T-cell (primary cell): Measurements from ENCODE around the gene MYO1H. TPM values are rescaled to one million over a fixed set of nuclear protein-coding genes. Genes with fewer than 3 reads are reported as not detected.

Source experiments
- ATAC-seq, 4 experiments: fragments of 200-7000 bp in 3 of 4; fragments of 150-1000 bp in 1 of 4; cut with Tn5 transposase; replicated peaks in 1 of 4; 1 replicate in 3 of 4; 2 replicates in 1 of 4; pipeline ENCODE4 v1.10.0; 2021; ENCODE audit warnings: moderate library complexity in 3 of 4, mild to moderate bottlenecking in 2 of 4, moderate number of reproducible peaks in 1 of 4
- CTCF ChIA-PET, 2 donors: fragments of 300-600 bp; sonication (Branson Sonifier 250); formaldehyde crosslinking; loops; one replicate each; lab custom pipeline; 2022; ENCODE audit warnings: antibody characterized with exemption in 2 of 2; lab: Charles Lee
- POLR2A ChIA-PET, 2 donors: fragments of 300-600 bp; sonication (Branson Sonifier 250); formaldehyde crosslinking; loops; one replicate each; lab custom pipeline; 2022; ENCODE audit warnings: antibody characterized with exemption in 2 of 2; lab: Charles Lee
- DNase-seq, 35 experiments: peaks; one replicate each; pipeline versions ENCODE4 v3.0.0 to v3.0.0-alpha.2; 2013 to 2023
- H3K27ac ChIP-seq: one replicate; pipeline ENCODE4 v1.5.1; 2013; ENCODE audit warnings: low read length
- H3K27me3 ChIP-seq, 2 experiments: replicated peaks in 1 of 2; 1 replicate in 1 of 2; 2 replicates in 1 of 2; pipeline versions ENCODE4 v1.6.1 to v1.7.0; 2013; ENCODE audit warnings: low read length in 1 of 2, mixed read lengths in 1 of 2; ENCODE audit not compliant: control insufficient read depth in 2 of 2, insufficient read depth in 2 of 2; ENCODE audit errors: extremely low read depth in 1 of 2
- H3K36me3 ChIP-seq, 2 donors: 1 replicate in 1 of 2; 2 replicates in 1 of 2; pipeline versions ENCODE4 v1.6.1 to v1.7.0; 2013; ENCODE audit warnings: low read length in 1 of 2; ENCODE audit not compliant: control insufficient read depth in 2 of 2, insufficient read depth in 1 of 2; ENCODE audit errors: extremely low read depth in 1 of 2
- H3K4me1 ChIP-seq, 2 experiments: 1 replicate in 1 of 2; 2 replicates in 1 of 2; pipeline versions ENCODE4 v1.6.1 to v1.7.0; 2013; ENCODE audit warnings: low read length in 2 of 2, mixed read lengths in 1 of 2; ENCODE audit not compliant: insufficient read depth in 2 of 2, control insufficient read depth in 1 of 2; ENCODE audit errors: extremely low read depth in 1 of 2
- H3K4me3 ChIP-seq, 2 donors: 1 replicate in 1 of 2; 2 replicates in 1 of 2; pipeline versions ENCODE4 v1.5.1 to v1.7.0; 2013; ENCODE audit warnings: mild to moderate bottlenecking in 2 of 2, low read length in 1 of 2, moderate library complexity in 1 of 2; ENCODE audit not compliant: control insufficient read depth in 1 of 2; ENCODE audit errors: extremely low read depth in 1 of 2
- H3K9me3 ChIP-seq: 2 replicates; pipeline ENCODE4 v1.7.0; 2013
- H3K27ac Mint-ChIP-seq, 2 donors: one replicate each; pipeline ENCODE4 v1.8.0; 2020 to 2021; ENCODE audit warnings: mild to moderate bottlenecking in 2 of 2, mixed read lengths in 2 of 2
- H3K27me3 Mint-ChIP-seq, 2 donors: one replicate each; pipeline ENCODE4 v1.8.0; 2021 to 2022; ENCODE audit warnings: mixed read lengths in 2 of 2
- H3K36me3 Mint-ChIP-seq: one replicate; pipeline ENCODE4 v1.8.0; 2021; ENCODE audit warnings: mixed read lengths
- H3K4me1 Mint-ChIP-seq, 3 donors: one replicate each; pipeline ENCODE4 v1.8.0; 2020 to 2022; ENCODE audit warnings: mixed read lengths in 3 of 3, mild to moderate bottlenecking in 1 of 3
- H3K4me3 Mint-ChIP-seq, 3 donors: one replicate each; pipeline ENCODE4 v1.8.0; 2020 to 2022; ENCODE audit warnings: mild to moderate bottlenecking in 3 of 3, mixed read lengths in 3 of 3, moderate library complexity in 3 of 3
- H3K9me3 Mint-ChIP-seq, 3 donors: one replicate each; pipeline ENCODE4 v1.8.0; 2020 to 2022; ENCODE audit warnings: mixed read lengths in 3 of 3
- whole genome bisulfite sequencing: methylation state at CpG from one replicate; pipeline ENCODE4 v1.1.5; 2013; ENCODE audit warnings: missing lambda C conversion rate; ENCODE audit not compliant: insufficient coverage; 5-methylcytosine and 5-hydroxymethylcytosine counted together
- total RNA-seq, 35 experiments: library from RNA in 6 of 35; stranded (reverse) in 6 of 35; fragments of 120-200 nt in 1 of 35; gene quantifications; one replicate each; pipeline versions ENCODE4 v1.2.1 to v1.2.4 and lab custom pipeline; 2013 to 2026

Gene MYO1H
- total RNA-seq, 5 donors from 2014 or later (not counting 1 experiment from before 2014, with no cell fraction given), result not detected

GRCh38 chr12:109358154-109358869 lies 10.6 kb downstream of the MYO1H start:
- ATAC-seq (no peak), DNase-seq (no peak)
- WGBS, result 17% methylated on average over 1 of the region's 10 CpGs
- Histone ChIP-seq H3K36me3 (no peaks in the 10 kb centered on the region), H3K27ac (no peak overlapping the region), H3K4me1 (no peaks in the 10 kb centered on the region), H3K27me3 (peaks cover 0 to 2% of the 10 kb centered on the region in 2 experiments), H3K4me3 (peak overlapping the region in 1 of 2 donors; percentile 6), H3K9me3 (no peaks in the 10 kb centered on the region)
- Mint-ChIP-seq H3K27ac (no peak overlapping the region), H3K27me3 (peaks cover 8 to 9% of the 10 kb centered on the region in 2 donors), H3K4me3 (peak overlapping the region; percentile 35 to 47 (median 41)), H3K36me3 (no peaks in the 10 kb centered on the region), H3K4me1 (peaks cover 4 to 11% (median 4%) of the 10 kb centered on the region in 3 donors), H3K9me3 (no peaks in the 10 kb centered on the region)
- POLR2A ChIA-PET, result no interaction called here
- CTCF ChIA-PET, result no interaction called here

GRCh38 chr12:109359131-109359690 lies 11.5 kb downstream of the MYO1H start:
- no peaks in the 10 kb centered on the region for H3K4me1 ChIP-seq
- Mint-ChIP-seq H3K9me3 (no peaks in the 10 kb centered on the region), H3K27me3 (peaks cover 6 to 9% of the 10 kb centered on the region in 2 donors), H3K4me1 (peaks cover 4 to 11% (median 4%) of the 10 kb centered on the region in 3 donors), H3K4me3 (no peak overlapping the region), H3K27ac (no peak overlapping the region), H3K36me3 (no peaks in the 10 kb centered on the region)
- H3K4me3 ChIP-seq, result no peak overlapping the region
- CTCF ChIA-PET, result no interaction called here
- POLR2A ChIA-PET, result no interaction called here
- DNase-seq (no peak), ATAC-seq (no peak)
- 94% methylated on average over 13 of the region's 20 CpGs for WGBS
- no peaks in the 10 kb centered on the region for H3K9me3 ChIP-seq
- H3K27me3 ChIP-seq, result peaks cover 0 to 3% of the 10 kb centered on the region in 2 experiments
- H3K36me3 ChIP-seq, result no peaks in the 10 kb centered on the region
- no peak overlapping the region for H3K27ac ChIP-seq

GRCh38 chr12:109369831-109370230 lies 22.1 kb downstream of the MYO1H start:
- no peak overlapping the region for H3K4me3 ChIP-seq
- no peaks in the 10 kb centered on the region for H3K9me3 Mint-ChIP-seq
- ChIA-PET CTCF (no interaction called here), POLR2A (no interaction called here)
- no peaks in the 10 kb centered on the region for H3K9me3 ChIP-seq
- no peak overlapping the region for H3K4me3 Mint-ChIP-seq
- H3K27me3 ChIP-seq, result peaks cover 0 to 6% of the 10 kb centered on the region in 2 experiments
- no peaks in the 10 kb centered on the region for H3K4me1 Mint-ChIP-seq
- no peak for ATAC-seq
- no peak for DNase-seq
- no peaks in the 10 kb centered on the region for H3K36me3 ChIP-seq
- no CpG with 5 or more reads among the region's 5 CpGs for WGBS
- H3K36me3 Mint-ChIP-seq, result no peaks in the 10 kb centered on the region
- H3K27me3 Mint-ChIP-seq, result peaks cover 14 to 31% of the 10 kb centered on the region in 2 donors
- H3K4me1 ChIP-seq, result no peaks in the 10 kb centered on the region
- no peak overlapping the region for H3K27ac ChIP-seq
- H3K27ac Mint-ChIP-seq, result no peak overlapping the region

GRCh38 chr12:109377139-109377685 lies 29.5 kb downstream of the MYO1H start:
- Mint-ChIP-seq H3K4me3 (no peak overlapping the region), H3K36me3 (no peaks in the 10 kb centered on the region), H3K9me3 (no peaks in the 10 kb centered on the region), H3K27me3 (peaks cover 23 to 42% of the 10 kb centered on the region in 2 donors), H3K27ac (no peak overlapping the region), H3K4me1 (no peaks in the 10 kb centered on the region)
- CTCF ChIA-PET, result no interaction called here
- H3K27me3 ChIP-seq, result peaks cover 0 to 15% of the 10 kb centered on the region in 2 experiments
- no peaks in the 10 kb centered on the region for H3K36me3 ChIP-seq
- no peak overlapping the region for H3K27ac ChIP-seq
- no peaks in the 10 kb centered on the region for H3K9me3 ChIP-seq
- ATAC-seq (no peak), DNase-seq (no peak)
- no peaks in the 10 kb centered on the region for H3K4me1 ChIP-seq
- 17% methylated on average over 1 of the region's 2 CpGs for WGBS
- H3K4me3 ChIP-seq, result no peak overlapping the region
- POLR2A ChIA-PET, result interaction anchor here in 1 of 2 donors (0.7 kb wide), 1 partner anchor 13 kb away, joined by 3 read pairs; no protein-coding TSS in a partner anchor

DNA sequence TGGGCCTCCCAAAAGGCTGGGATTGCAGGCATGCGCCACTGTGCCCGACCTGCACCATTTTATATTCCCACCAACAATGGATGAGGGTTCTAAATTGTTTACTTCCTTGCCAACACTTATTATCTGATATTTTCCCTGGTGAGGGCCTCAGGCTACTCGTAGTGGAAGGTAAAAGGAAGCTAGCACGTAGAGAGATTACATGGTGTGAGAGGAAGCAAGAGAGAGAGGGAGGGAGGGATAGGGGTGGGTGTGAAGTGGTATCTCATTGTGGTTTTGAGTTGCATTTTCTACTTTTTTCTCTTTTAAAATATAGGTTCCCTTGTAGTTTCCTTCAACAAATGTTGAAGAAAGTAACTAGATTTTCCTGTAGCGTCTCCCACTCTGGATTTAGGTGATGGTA lies 30.9 kb downstream of the MYO1H start:
- Mint-ChIP-seq H3K36me3 (no peaks in the 10 kb centered on the region), H3K4me1 (no peaks in the 10 kb centered on the region), H3K9me3 (no peaks in the 10 kb centered on the region), H3K4me3 (no peak overlapping the region), H3K27me3 (peaks cover 30 to 41% of the 10 kb centered on the region in 2 donors), H3K27ac (no peak overlapping the region)
- no peaks in the 10 kb centered on the region for H3K9me3 ChIP-seq
- H3K27me3 ChIP-seq, result peaks cover 0 to 15% of the 10 kb centered on the region in 2 experiments
- ChIA-PET CTCF (interaction anchor here in 1 of 2 donors (1.3 kb wide), 1 partner anchor 7 kb away, joined by 3 read pairs; no protein-coding TSS in a partner anchor), POLR2A (no interaction called here)
- H3K36me3 ChIP-seq, result no peaks in the 10 kb centered on the region
- ATAC-seq (no peak), DNase-seq (no peak)
- WGBS, result no CpG with 5 or more reads among the region's 5 CpGs
- no peak overlapping the region for H3K27ac ChIP-seq
- H3K4me3 ChIP-seq, result no peak overlapping the region
- no peaks in the 10 kb centered on the region for H3K4me1 ChIP-seq

DNA sequence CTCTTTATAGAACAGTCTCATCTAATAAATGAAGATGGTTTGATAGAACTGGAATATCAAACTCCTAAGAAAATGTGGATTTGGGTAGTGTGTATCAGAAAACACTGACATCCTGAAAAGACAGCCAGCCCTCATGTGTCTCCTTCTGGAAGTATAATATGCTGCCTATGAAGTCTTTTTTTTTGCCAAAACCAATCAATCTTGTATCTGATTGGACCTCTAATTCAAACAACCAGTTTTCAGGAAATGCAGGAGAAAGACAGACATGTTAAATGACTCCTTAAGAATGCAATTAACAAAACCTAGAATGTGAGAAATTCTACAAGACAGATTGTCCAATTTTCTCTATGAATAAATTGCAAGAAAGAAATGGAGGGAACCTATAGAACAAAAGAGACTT lies 34.3 kb downstream of the MYO1H start:
- ChIA-PET CTCF (no interaction called here), POLR2A (no interaction called here)
- DNase-seq, result no peak
- H3K4me1 Mint-ChIP-seq, result no peaks in the 10 kb centered on the region
- no peak overlapping the region for H3K4me3 ChIP-seq
- H3K36me3 ChIP-seq, result no peaks in the 10 kb centered on the region
- no peak overlapping the region for H3K27ac Mint-ChIP-seq
- no peaks in the 10 kb centered on the region for H3K9me3 ChIP-seq
- no peak overlapping the region for H3K4me3 Mint-ChIP-seq
- no peak overlapping the region for H3K27ac ChIP-seq
- H3K27me3 ChIP-seq, result peaks cover 0 to 12% of the 10 kb centered on the region in 2 experiments
- H3K9me3 Mint-ChIP-seq, result no peaks in the 10 kb centered on the region
- no peaks in the 10 kb centered on the region for H3K4me1 ChIP-seq
- peaks cover 33 to 40% of the 10 kb centered on the region in 2 donors for H3K27me3 Mint-ChIP-seq
- H3K36me3 Mint-ChIP-seq, result no peaks in the 10 kb centered on the region
- no peak for ATAC-seq
